ENCODE data around the gene PACRG. TPM values are rescaled to one million over a fixed set of nuclear protein-coding genes. Genes with fewer than 3 reads are reported as not detected.
"Not testable (repeated sequence)": the region's sequence is repeated elsewhere in the genome, so short reads cannot be mapped to it uniquely, and the experiment has no call there.

Gene PACRG
- 0.17 and 1.7 TPM in 2 replicates for total RNA-seq (2014; rRNA removed; shearing (Covaris generic))
- 0.52 and 0.68 TPM in 2 replicates for polyA plus RNA-seq (2016; fragmentation: Nextera tagmentation; extraction: Ambion mirVana)
- long read RNA-seq, result 0 reads

GRCh38 chr6:162727322-162728182 lies at the start of gene PACRG, which contains the start of gene PRKN:
Gene PACRG, plus strand, starts transcription at chr6:162727974.
Gene PRKN, minus strand, starts transcription at chr6:162727766.
- DNase-seq (ENCODE audit: low spot score) (peak; percentile 99), ATAC-seq (peak; percentile 92)
- no peaks in the 10 kb centered on the region for H3K27me3 ChIP-seq (ENCODE audit: insufficient read depth)
- H2AFZ ChIP-seq, result peak within 1 kb of the TSS; percentile 95
- H3K9me2 ChIP-seq (ENCODE audit: insufficient read depth), result no peaks in the 10 kb centered on the region
- peak within 1 kb of the TSS; percentile 66 for H3K4me3 ChIP-seq
- no peaks in the 10 kb centered on the region for H3K36me3 ChIP-seq (ENCODE audit: insufficient read depth)
- Mint-ChIP-seq H3K4me1 (peaks cover 19% of the 10 kb centered on the region), H3K27me3 (ENCODE audit: insufficient read depth, low read depth, poor library complexity) (peaks cover 3% of the 10 kb centered on the region), H3K9me3 (no peaks in the 10 kb centered on the region), H3K4me3 (peak within 1 kb of the TSS; percentile 88), H3K27ac (peak within 1 kb of the TSS; percentile 86), H3K36me3 (ENCODE audit: low read depth) (no peaks in the 10 kb centered on the region)
- H3K27ac ChIP-seq (ENCODE audit: low read depth), result 0 out of 2 replicates have a peak within 1 kb of the TSS, but pooled peaks have one; percentile 6
- peak within 1 kb of the TSS; percentile 79 for H3K4me2 ChIP-seq
- H3K4me1 ChIP-seq (ENCODE audit: insufficient read depth), result peaks cover 13% of the 10 kb centered on the region; the same call in 1 of the 2 replicates
- TF ChIP-seq REST (IDR thresholded peaks at IDR 0.05; ENCODE audit: unreplicated experiment), result no peak
- peak; percentile 92 for TF ChIP-seq CREB1 (CRISPR knock-in tag; IDR thresholded peaks at IDR 0.05; ENCODE audit: low read depth)
- peak; percentile 75 for TF ChIP-seq POLR2AphosphoS5 (IDR thresholded peaks at IDR 0.05; ENCODE audit: low read depth)
- TF ChIP-seq ETS1 (IDR thresholded peaks at IDR 0.05), result peak; percentile 77
- H4K20me1 ChIP-seq (replicated peaks; ENCODE audit: insufficient read depth), result no peaks in the 10 kb centered on the region
- no peaks in the 10 kb centered on the region for H3F3A ChIP-seq (replicated peaks; ENCODE audit: low read depth)
- no peaks in the 10 kb centered on the region for H3K79me2 ChIP-seq (replicated peaks; ENCODE audit: insufficient read depth)

- ATAC-seq; H4K20me1 ChIP-seq (replicated peaks; ENCODE audit: insufficient read depth); H3K27ac ChIP-seq (ENCODE audit: low read depth); H3K9me2 ChIP-seq (ENCODE audit: insufficient read depth); H3K4me2 ChIP-seq; H3K36me3 ChIP-seq (ENCODE audit: insufficient read depth); H3K4me3 ChIP-seq; H3K36me3 Mint-ChIP-seq (ENCODE audit: low read depth); H3K27me3 ChIP-seq (ENCODE audit: insufficient read depth); H3K9me3 Mint-ChIP-seq; H3K4me1 ChIP-seq (ENCODE audit: insufficient read depth); H3K79me2 ChIP-seq (replicated peaks; ENCODE audit: insufficient read depth); DNase-seq (ENCODE audit: low spot score); H3K27ac Mint-ChIP-seq; H3F3A ChIP-seq (replicated peaks; ENCODE audit: low read depth); H2AFZ ChIP-seq; H3K4me3 Mint-ChIP-seq; H3K4me1 Mint-ChIP-seq; H3K27me3 Mint-ChIP-seq (ENCODE audit: insufficient read depth, low read depth, poor library complexity): not testable (repeated sequence)
Measured at GRCh38 chr6:162678896-162679295, 48.9 kb upstream of the PACRG start.
